ENCODE data around the gene WDFY4. TPM values are rescaled to one million over a fixed set of nuclear protein-coding genes. Genes with fewer than 3 reads are reported as not detected.

The WDFY4 gene
- total RNA-seq, 2 donors from 2014 or later: not detected

DNA sequence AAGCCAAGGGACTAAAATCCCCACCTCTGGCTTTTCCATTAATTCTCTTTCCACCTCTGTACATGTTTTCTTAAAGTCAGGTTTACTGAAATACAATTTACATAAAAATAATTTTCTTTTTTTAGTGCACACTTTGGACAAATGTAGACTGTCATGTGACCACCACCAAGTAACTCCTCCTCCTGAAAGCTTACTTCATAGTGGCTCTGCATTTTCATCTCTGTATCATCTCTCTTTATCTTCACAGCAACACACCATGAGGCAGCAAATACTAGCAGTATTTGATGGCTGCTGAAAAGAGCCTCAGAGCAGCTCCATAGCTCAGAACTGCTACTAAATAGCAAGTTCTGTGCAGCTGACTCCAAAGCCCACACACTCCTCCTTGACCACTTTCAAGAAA is 17.3 kb downstream of the WDFY4 start:
- Histone ChIP-seq H3K36me3 (ENCODE audit: control insufficient read depth, insufficient read depth, low read length) (no peaks in the 10 kb centered on the region), H3K27ac (ENCODE audit: low read depth, low read length) (no peak overlapping the region), H3K27me3 (ENCODE audit: control insufficient read depth, insufficient read depth, low read length, poor library complexity, severe bottlenecking) (no peaks in the 10 kb centered on the region), H3K4me1 (ENCODE audit: control insufficient read depth, insufficient read depth, low read length) (no peaks in the 10 kb centered on the region), H3K9ac (ENCODE audit: extremely low read depth, low read length, poor library complexity, severe bottlenecking) (no peak overlapping the region), H3K9me3 (ENCODE audit: control insufficient read depth, low read length) (no peaks in the 10 kb centered on the region), H3K4me3 (ENCODE audit: low read length) (no peak overlapping the region)
- no peaks in the 10 kb centered on the region for H3K36me3 Mint-ChIP-seq (ENCODE audit: low read depth)
- H3K27ac Mint-ChIP-seq: no peak overlapping the region
- DNase-seq: peak; percentile 15
- peaks cover 9% of the 10 kb centered on the region for H3K27me3 Mint-ChIP-seq (ENCODE audit: insufficient read depth)
- TF ChIP-seq, protein P1, sequence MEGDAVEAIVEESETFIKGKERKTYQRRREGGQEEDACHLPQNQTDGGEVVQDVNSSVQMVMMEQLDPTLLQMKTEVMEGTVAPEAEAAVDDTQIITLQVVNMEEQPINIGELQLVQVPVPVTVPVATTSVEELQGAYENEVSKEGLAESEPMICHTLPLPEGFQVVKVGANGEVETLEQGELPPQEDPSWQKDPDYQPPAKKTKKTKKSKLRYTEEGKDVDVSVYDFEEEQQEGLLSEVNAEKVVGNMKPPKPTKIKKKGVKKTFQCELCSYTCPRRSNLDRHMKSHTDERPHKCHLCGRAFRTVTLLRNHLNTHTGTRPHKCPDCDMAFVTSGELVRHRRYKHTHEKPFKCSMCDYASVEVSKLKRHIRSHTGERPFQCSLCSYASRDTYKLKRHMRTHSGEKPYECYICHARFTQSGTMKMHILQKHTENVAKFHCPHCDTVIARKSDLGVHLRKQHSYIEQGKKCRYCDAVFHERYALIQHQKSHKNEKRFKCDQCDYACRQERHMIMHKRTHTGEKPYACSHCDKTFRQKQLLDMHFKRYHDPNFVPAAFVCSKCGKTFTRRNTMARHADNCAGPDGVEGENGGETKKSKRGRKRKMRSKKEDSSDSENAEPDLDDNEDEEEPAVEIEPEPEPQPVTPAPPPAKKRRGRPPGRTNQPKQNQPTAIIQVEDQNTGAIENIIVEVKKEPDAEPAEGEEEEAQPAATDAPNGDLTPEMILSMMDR (conservative IDR thresholded peaks at IDR 0.05): no peak
- no peaks in the 10 kb centered on the region for H3K9me3 Mint-ChIP-seq
- H3K4me1 Mint-ChIP-seq: no peaks in the 10 kb centered on the region
- no peak overlapping the region for H3K4me3 Mint-ChIP-seq

DNA sequence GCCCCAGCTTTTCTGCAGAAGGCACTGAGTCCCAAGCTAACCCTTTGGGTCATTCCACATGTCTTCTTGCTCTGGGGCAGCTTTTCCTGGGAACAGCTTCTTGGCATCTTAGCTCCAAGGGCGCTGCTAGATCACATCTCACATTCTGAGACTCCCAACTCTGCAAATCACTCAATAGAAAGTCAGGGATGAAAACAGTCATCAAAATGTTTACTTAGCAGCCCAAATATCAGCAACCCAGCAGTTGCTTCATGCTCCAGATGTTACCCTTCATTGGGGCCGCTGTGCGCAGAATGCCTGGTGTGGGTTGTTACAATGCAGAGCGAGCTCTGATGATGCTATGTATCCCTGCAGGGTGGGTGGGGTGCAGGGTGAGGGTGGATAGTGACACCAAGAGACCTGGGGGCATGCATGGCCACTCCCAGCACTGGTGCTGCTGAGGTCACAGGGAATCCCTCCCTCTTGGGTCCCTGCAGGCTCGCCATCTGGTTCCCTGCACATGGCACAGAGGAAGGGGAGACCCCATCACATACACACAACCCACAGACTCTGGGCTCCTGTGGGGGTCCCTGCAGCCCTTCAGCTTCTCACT is 19.0 kb downstream of the WDFY4 start:
- H3K27me3 Mint-ChIP-seq (ENCODE audit: insufficient read depth): peaks cover 9% of the 10 kb centered on the region
- no peaks in the 10 kb centered on the region for H3K9me3 Mint-ChIP-seq
- WGBS, 2 experiments (ENCODE audit: insufficient coverage in 1 of 2, insufficient read length in 1 of 2): 93 to 100% methylated on average over 1 to 5 of the region's 5 CpGs
- TF ChIP-seq, protein P1 (conservative IDR thresholded peaks at IDR 0.05): no peak
- no peak overlapping the region for H3K27ac Mint-ChIP-seq
- H3K27me3 ChIP-seq (ENCODE audit: control insufficient read depth, insufficient read depth, low read length, poor library complexity, severe bottlenecking): no peaks in the 10 kb centered on the region
- no peaks in the 10 kb centered on the region for H3K36me3 Mint-ChIP-seq (ENCODE audit: low read depth)
- peak; percentile 35 for DNase-seq
- no peaks in the 10 kb centered on the region for H3K9me3 ChIP-seq (ENCODE audit: control insufficient read depth, low read length)
- H3K4me1 ChIP-seq (ENCODE audit: control insufficient read depth, insufficient read depth, low read length): no peaks in the 10 kb centered on the region
- H3K36me3 ChIP-seq (ENCODE audit: control insufficient read depth, insufficient read depth, low read length): no peaks in the 10 kb centered on the region
- no peak overlapping the region for H3K4me3 Mint-ChIP-seq
- H3K4me1 Mint-ChIP-seq: no peaks in the 10 kb centered on the region
- H3K27ac ChIP-seq (ENCODE audit: low read depth, low read length): no peak overlapping the region
- H3K4me3 ChIP-seq (ENCODE audit: low read length): no peak overlapping the region
- H3K9ac ChIP-seq (ENCODE audit: extremely low read depth, low read length, poor library complexity, severe bottlenecking): no peak overlapping the region

DNA sequence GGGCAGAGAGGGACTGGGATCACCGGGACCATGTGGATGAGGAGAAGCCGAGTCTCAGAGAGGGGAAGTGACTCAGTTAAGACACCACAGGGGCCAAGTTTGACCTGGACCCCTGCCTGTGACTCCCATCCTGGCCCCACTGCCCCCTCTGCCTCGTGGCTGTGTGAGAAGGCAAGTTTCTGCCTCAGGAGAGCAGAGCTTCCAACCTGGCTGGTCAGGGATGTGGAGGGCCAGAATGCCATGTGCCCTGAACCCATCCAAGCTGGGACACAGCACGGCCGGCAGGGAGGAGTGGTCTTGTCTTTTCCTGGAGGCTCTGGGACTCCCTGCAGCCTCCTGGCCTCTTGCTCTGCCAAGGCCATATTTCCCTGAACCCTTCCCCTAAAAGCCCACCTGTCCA is 19.5 kb downstream of the WDFY4 start:
- Histone ChIP-seq H3K4me1 (ENCODE audit: control insufficient read depth, insufficient read depth, low read length) (no peaks in the 10 kb centered on the region), H3K27me3 (ENCODE audit: control insufficient read depth, insufficient read depth, low read length, poor library complexity, severe bottlenecking) (no peaks in the 10 kb centered on the region), H3K4me3 (ENCODE audit: low read length) (no peak overlapping the region), H3K9me3 (ENCODE audit: control insufficient read depth, low read length) (no peaks in the 10 kb centered on the region), H3K36me3 (ENCODE audit: control insufficient read depth, insufficient read depth, low read length) (no peaks in the 10 kb centered on the region), H3K9ac (ENCODE audit: extremely low read depth, low read length, poor library complexity, severe bottlenecking) (no peak overlapping the region), H3K27ac (ENCODE audit: low read depth, low read length) (no peak overlapping the region)
- no peak overlapping the region for H3K27ac Mint-ChIP-seq
- TF ChIP-seq, protein P1 (conservative IDR thresholded peaks at IDR 0.05): no peak
- H3K9me3 Mint-ChIP-seq: no peaks in the 10 kb centered on the region
- H3K4me3 Mint-ChIP-seq: no peak overlapping the region
- DNase-seq: peak; percentile 45
- peaks cover 5% of the 10 kb centered on the region for H3K27me3 Mint-ChIP-seq (ENCODE audit: insufficient read depth)
- WGBS, 2 experiments (ENCODE audit: insufficient coverage in 1 of 2, insufficient read length in 1 of 2): 66 to 83% methylated on average over 4 to 5 of the region's 5 CpGs
- no peaks in the 10 kb centered on the region for H3K36me3 Mint-ChIP-seq (ENCODE audit: low read depth)
- no peaks in the 10 kb centered on the region for H3K4me1 Mint-ChIP-seq

Data from endodermal cell (in vitro differentiated cells).